Measurements from ENCODE around the gene PSENEN.
A peak's percentile ranks its signal among the peaks of the same experiment; 100 is the strongest.

GRCh38 chr19:35757749-35758608 lies 12.5 kb downstream of the PSENEN start, which contains the start of gene PROSER3:
- TF ChIP-seq CTCF (conservative IDR thresholded peaks at IDR 0.05) (no peak), ZFX (IDR thresholded peaks at IDR 0.05) (peak; percentile 35; the same call in 1 of the 2 replicates)
